Naive thymus-derived CD4-positive, alpha-beta T cell (primary cell): ENCODE data around the gene ATP13A5. TPM values are rescaled to one million over a fixed set of nuclear protein-coding genes. Genes with fewer than 3 reads are reported as not detected.

Experiments used
- ATAC-seq: fragments of 150-1000 bp; cut with Tn5 transposase; 2 replicates; pipeline ENCODE4 v1.10.0; 2021; ENCODE audit warnings: mild to moderate bottlenecking, moderate library complexity
- CTCF ChIA-PET: fragments of 350-600 bp; sonication (Branson Sonifier 250); formaldehyde crosslinking; loops from one replicate; lab custom pipeline; 2021; ENCODE audit warnings: antibody characterized with exemption; lab: Charles Lee
- POLR2A ChIA-PET: fragments of 350-600 bp; sonication (Branson Sonifier 250); formaldehyde crosslinking; loops from one replicate; lab custom pipeline; 2021; ENCODE audit warnings: antibody characterized with exemption, inconsistent platforms; lab: Charles Lee
- DNase-seq, 9 donors: peaks; one replicate each; pipeline versions ENCODE4 v3.0.0 to v3.0.0-alpha.2; 2020 to 2022; ENCODE audit warnings: mixed read lengths in 1 of 9
- H3K27ac ChIP-seq: one replicate; pipeline ENCODE4 v1.7.0; 2013; ENCODE audit warnings: mild to moderate bottlenecking, low read depth, low read length, moderate library complexity
- H3K27me3 ChIP-seq, 2 donors: one replicate each; pipeline ENCODE4 v1.7.0; 2013; ENCODE audit warnings: low read length in 2 of 2, mild to moderate bottlenecking in 2 of 2, moderate library complexity in 2 of 2; ENCODE audit not compliant: control insufficient read depth in 2 of 2, insufficient read depth in 2 of 2
- H3K36me3 ChIP-seq, 3 experiments: 1 replicate in 2 of 3; 2 replicates in 1 of 3; pipeline ENCODE4 v1.7.0; 2013; ENCODE audit warnings: low read length in 3 of 3, mild to moderate bottlenecking in 3 of 3, moderate library complexity in 1 of 3; ENCODE audit not compliant: insufficient read depth in 3 of 3, control insufficient read depth in 2 of 3
- H3K4me1 ChIP-seq, 2 donors: one replicate each; pipeline ENCODE4 v1.7.0; 2013; ENCODE audit warnings: low read length in 2 of 2, mild to moderate bottlenecking in 2 of 2, moderate library complexity in 1 of 2; ENCODE audit not compliant: control insufficient read depth in 2 of 2, insufficient read depth in 2 of 2
- H3K4me3 ChIP-seq: 2 replicates; pipeline ENCODE4 v1.7.0; 2013; ENCODE audit warnings: mild to moderate bottlenecking, low read length
- H3K9me3 ChIP-seq, 3 experiments: 1 replicate in 2 of 3; 2 replicates in 1 of 3; pipeline ENCODE4 v1.7.0; 2013; ENCODE audit warnings: low read length in 3 of 3; ENCODE audit not compliant: control insufficient read depth in 2 of 3
- H3K27ac Mint-ChIP-seq, 9 donors: one replicate each; pipeline ENCODE4 v1.8.0; 2020 to 2022; ENCODE audit warnings: mixed read lengths in 9 of 9, mild to moderate bottlenecking in 8 of 9, moderate library complexity in 5 of 9, inconsistent platforms in 2 of 9
- H3K27me3 Mint-ChIP-seq, 5 donors: one replicate each; pipeline ENCODE4 v1.8.0; 2021 to 2022; ENCODE audit warnings: mixed read lengths in 5 of 5, mild to moderate bottlenecking in 1 of 5
- H3K36me3 Mint-ChIP-seq, 5 donors: one replicate each; pipeline ENCODE4 v1.8.0; 2020 to 2022; ENCODE audit warnings: mixed read lengths in 5 of 5, mild to moderate bottlenecking in 3 of 5, inconsistent platforms in 1 of 5
- H3K4me1 Mint-ChIP-seq, 7 donors: one replicate each; pipeline ENCODE4 v1.8.0; 2020 to 2022; ENCODE audit warnings: mixed read lengths in 7 of 7, mild to moderate bottlenecking in 3 of 7, inconsistent platforms in 1 of 7
- H3K4me3 Mint-ChIP-seq, 10 donors: one replicate each; pipeline ENCODE4 v1.8.0; 2020 to 2022; ENCODE audit warnings: mild to moderate bottlenecking in 10 of 10, mixed read lengths in 10 of 10, moderate library complexity in 6 of 10, inconsistent platforms in 2 of 10
- H3K9me3 Mint-ChIP-seq, 11 donors: one replicate each; pipeline ENCODE4 v1.8.0; 2020 to 2022; ENCODE audit warnings: mixed read lengths in 11 of 11, mild to moderate bottlenecking in 4 of 11, inconsistent platforms in 1 of 11, moderate library complexity in 1 of 11
- intact Hi-C, 2 donors: fragments of 100-400 bp; cut with micrococcal nuclease; formaldehyde crosslinking; loops; one replicate each; pipeline ENCODE4 v1.15.1; 2023
- polyA plus RNA-seq, 2 donors: library from polyadenylated mRNA; unstranded; fragments of 300-500 nt; fragmentation: Illumina TruSeq; gene quantifications; one replicate each; pipeline ENCODE4 v1.2.3, GENCODE V29; 2021
- total RNA-seq, 6 experiments: library from RNA in 5 of 6; stranded (reverse) in 5 of 6; gene quantifications; 1 replicate in 5 of 6; 2 replicates in 1 of 6; pipeline ENCODE4 v1.2.3 and lab custom pipeline; 2021 to 2026

ATP13A5 gene
- total and polyA plus RNA-seq, 7 experiments from 2014 or later = not detected

- no peaks in the 10 kb centered on the region for H3K9me3 ChIP-seq
- Mint-ChIP-seq H3K4me3 (no peak overlapping the region), H3K4me1 (no peaks in the 10 kb centered on the region), H3K27ac (no peak overlapping the region), H3K9me3 (peaks cover 0 to 1% (median 0%) of the 10 kb centered on the region in 11 donors), H3K27me3 (peaks cover 0 to 11% (median 8%) of the 10 kb centered on the region in 5 donors), H3K36me3 (no peaks in the 10 kb centered on the region)
- H3K27ac ChIP-seq = no peak overlapping the region
- no peak overlapping the region for H3K4me3 ChIP-seq
- ChIA-PET CTCF (interaction anchor here (0.6 kb wide), 1 partner anchor 48 kb away, joined by 3 read pairs; no protein-coding TSS in a partner anchor), POLR2A (no interaction called here)
- no peaks in the 10 kb centered on the region for H3K4me1 ChIP-seq
- H3K27me3 ChIP-seq = no peaks in the 10 kb centered on the region
- intact Hi-C loops = no loop called here
- H3K36me3 ChIP-seq = no peaks in the 10 kb centered on the region
- no peak for ATAC-seq
- DNase-seq = no peak
Measured at GRCh38 chr3:193271101-193271840, 107.3 kb downstream of the ATP13A5 start.

GRCh38 chr3:193270451-193270850 lies 108.1 kb downstream of the ATP13A5 start:
- POLR2A ChIA-PET = no interaction called here
- no peak for ATAC-seq
- H3K4me3 Mint-ChIP-seq = no peak overlapping the region

GRCh38 chr3:193269343-193270028 lies 109.1 kb downstream of the ATP13A5 start:
- DNase-seq (no peak), ATAC-seq (no peak)
- Histone ChIP-seq H3K4me3 (no peak overlapping the region), H3K4me1 (no peaks in the 10 kb centered on the region), H3K36me3 (no peaks in the 10 kb centered on the region), H3K27ac (no peak overlapping the region), H3K27me3 (no peaks in the 10 kb centered on the region), H3K9me3 (no peaks in the 10 kb centered on the region)
- CTCF ChIA-PET = no interaction called here
- H3K4me1 Mint-ChIP-seq = no peaks in the 10 kb centered on the region
- H3K36me3 Mint-ChIP-seq = no peaks in the 10 kb centered on the region
- no peak overlapping the region for H3K4me3 Mint-ChIP-seq
- intact Hi-C loops = no loop called here
- POLR2A ChIA-PET = no interaction called here
- peaks cover 0 to 10% (median 7%) of the 10 kb centered on the region in 5 donors for H3K27me3 Mint-ChIP-seq
- H3K27ac Mint-ChIP-seq = no peak overlapping the region
- peaks cover 0 to 1% (median 0%) of the 10 kb centered on the region in 11 donors for H3K9me3 Mint-ChIP-seq

More at GRCh38 chr3:193270451-193270850, 108.1 kb downstream of the ATP13A5 start:
- Histone ChIP-seq H3K4me3 (no peak overlapping the region), H3K27me3 (no peaks in the 10 kb centered on the region), H3K27ac (no peak overlapping the region), H3K4me1 (no peaks in the 10 kb centered on the region), H3K36me3 (no peaks in the 10 kb centered on the region), H3K9me3 (no peaks in the 10 kb centered on the region)
- Mint-ChIP-seq H3K27me3 (peaks cover 0 to 11% (median 8%) of the 10 kb centered on the region in 5 donors), H3K27ac (no peak overlapping the region), H3K36me3 (no peaks in the 10 kb centered on the region), H3K4me1 (no peaks in the 10 kb centered on the region), H3K9me3 (peaks cover 0 to 1% (median 0%) of the 10 kb centered on the region in 11 donors)
- no peak for DNase-seq
- intact Hi-C loops = no loop called here
- CTCF ChIA-PET = no interaction called here

- Mint-ChIP-seq H3K36me3 (no peaks in the 10 kb centered on the region), H3K4me3 (no peak overlapping the region), H3K4me1 (no peaks in the 10 kb centered on the region), H3K27ac (no peak overlapping the region), H3K27me3 (peaks cover 0 to 11% (median 0%) of the 10 kb centered on the region in 5 donors), H3K9me3 (peaks cover 0 to 1% (median 0%) of the 10 kb centered on the region in 11 donors)
- no peaks in the 10 kb centered on the region for H3K9me3 ChIP-seq
- no peaks in the 10 kb centered on the region for H3K27me3 ChIP-seq
- H3K4me1 ChIP-seq = no peaks in the 10 kb centered on the region
- intact Hi-C loops = no loop called here
- no peak overlapping the region for H3K27ac ChIP-seq
- CTCF ChIA-PET = no interaction called here
- no peaks in the 10 kb centered on the region for H3K36me3 ChIP-seq
- no peak overlapping the region for H3K4me3 ChIP-seq
- ATAC-seq = no peak
- DNase-seq = no peak
- POLR2A ChIA-PET = no interaction called here
Measured at GRCh38 chr3:193262707-193263106, 115.8 kb downstream of the ATP13A5 start.

- Mint-ChIP-seq H3K27ac (no peak overlapping the region), H3K36me3 (no peaks in the 10 kb centered on the region)
- intact Hi-C loops = no loop called here
Measured at GRCh38 chr3:193261970-193262369, 116.6 kb downstream of the ATP13A5 start.

GRCh38 chr3:193253986-193254660 lies 124.4 kb downstream of the ATP13A5 start:
- Histone ChIP-seq H3K36me3 (no peaks in the 10 kb centered on the region), H3K4me3 (no peak overlapping the region), H3K27me3 (no peaks in the 10 kb centered on the region), H3K27ac (no peak overlapping the region), H3K4me1 (no peaks in the 10 kb centered on the region), H3K9me3 (peaks cover 0 to 18% (median 0%) of the 10 kb centered on the region in 3 experiments)
- ChIA-PET CTCF (no interaction called here), POLR2A (no interaction called here)
- Mint-ChIP-seq H3K36me3 (peaks cover 0 to 2% (median 0%) of the 10 kb centered on the region in 5 donors), H3K27me3 (peaks cover 0 to 40% (median 21%) of the 10 kb centered on the region in 5 donors), H3K4me3 (no peak overlapping the region), H3K27ac (no peak overlapping the region), H3K9me3 (peaks cover 7 to 31% (median 18%) of the 10 kb centered on the region in 11 donors), H3K4me1 (no peaks in the 10 kb centered on the region)
- intact Hi-C loops = no loop called here
- DNase-seq (no peak), ATAC-seq (no peak)

More at GRCh38 chr3:193261970-193262369, 116.6 kb downstream of the ATP13A5 start:
- Mint-ChIP-seq H3K4me1 (no peaks in the 10 kb centered on the region), H3K27me3 (peaks cover 0 to 18% (median 4%) of the 10 kb centered on the region in 5 donors), H3K9me3 (no peaks in the 10 kb centered on the region), H3K4me3 (no peak overlapping the region)
- Histone ChIP-seq H3K9me3 (no peaks in the 10 kb centered on the region), H3K4me1 (no peaks in the 10 kb centered on the region), H3K36me3 (no peaks in the 10 kb centered on the region), H3K27me3 (no peaks in the 10 kb centered on the region), H3K27ac (no peak overlapping the region), H3K4me3 (no peak overlapping the region)
- DNase-seq = no peak
- ATAC-seq = no peak
- CTCF ChIA-PET = no interaction called here
- POLR2A ChIA-PET = no interaction called here
